GM19372 (cell line): Measurements from ENCODE around the gene VTA1.
"Not testable (repeated sequence)": the region's sequence is repeated elsewhere in the genome, so short reads cannot be mapped to it uniquely, and the experiment has no call there.

ENCODE experiments used
- ATAC-seq: cut with Tn5 transposase; IDR thresholded peaks from one replicate; pipeline ENCODE4 v1.9.1; 2021; ENCODE audit warnings: mild to moderate bottlenecking, low read depth, moderate library complexity; ENCODE audit not compliant: unreplicated experiment

Gene VTA1

DNA sequence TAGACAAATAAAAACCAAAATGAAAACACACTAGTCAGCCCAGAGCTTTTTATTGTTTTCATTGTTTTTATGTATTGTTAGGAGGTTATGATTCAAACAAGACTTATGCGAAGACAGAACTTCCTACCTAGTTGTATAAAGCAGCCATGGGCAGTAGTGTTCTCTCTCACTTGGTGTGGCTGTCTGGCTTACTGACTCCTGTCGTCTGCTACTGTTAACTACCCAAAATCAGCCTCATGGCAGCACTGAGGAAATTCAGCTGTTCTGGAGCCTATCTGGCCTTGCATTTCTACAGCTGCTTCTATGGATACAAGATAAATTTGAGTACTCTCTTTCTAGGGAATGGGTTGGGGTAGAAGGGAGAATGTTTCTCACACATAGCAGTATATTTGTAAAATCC, 20.4 kb downstream of the VTA1 start:
- ATAC-seq: no peak

DNA sequence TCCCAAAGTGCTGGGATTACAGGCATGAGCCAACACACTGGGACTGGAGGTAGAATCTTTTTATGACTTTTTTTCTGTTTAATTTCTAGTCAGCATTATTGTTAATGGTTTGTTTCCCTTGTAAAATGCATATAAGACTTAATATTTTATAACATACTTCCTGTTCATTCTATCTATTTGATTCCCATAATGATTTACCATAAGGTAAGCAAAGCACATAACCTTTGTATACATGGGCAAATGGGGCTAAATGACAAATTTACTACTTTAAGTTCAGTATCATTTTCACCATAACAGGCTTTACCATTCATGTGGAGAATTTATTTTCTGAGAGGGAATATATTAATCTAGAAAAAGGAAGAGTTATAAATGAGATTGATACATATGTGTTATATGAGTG, 24.3 kb downstream of the VTA1 start:
- no peak for ATAC-seq

DNA sequence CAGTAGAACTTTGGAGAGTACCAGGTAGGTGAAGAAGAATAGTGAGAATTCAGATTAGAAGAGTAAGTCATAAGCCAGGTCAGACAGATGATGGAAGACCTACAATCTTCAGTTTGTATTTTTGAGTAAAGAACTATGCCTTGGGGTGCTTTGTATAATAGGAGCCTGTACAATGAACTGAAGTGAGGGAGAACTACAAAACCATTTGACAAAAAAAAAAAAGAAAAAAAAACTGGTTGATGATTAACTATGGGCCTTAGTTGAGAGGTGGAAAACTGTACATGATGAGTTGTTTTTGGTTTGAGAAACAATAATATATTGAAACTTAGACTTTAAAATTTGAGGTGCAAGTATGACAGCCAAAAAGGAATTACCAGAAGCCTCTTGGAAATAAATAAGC, 25.7 kb downstream of the VTA1 start:
- ATAC-seq: no peak

DNA sequence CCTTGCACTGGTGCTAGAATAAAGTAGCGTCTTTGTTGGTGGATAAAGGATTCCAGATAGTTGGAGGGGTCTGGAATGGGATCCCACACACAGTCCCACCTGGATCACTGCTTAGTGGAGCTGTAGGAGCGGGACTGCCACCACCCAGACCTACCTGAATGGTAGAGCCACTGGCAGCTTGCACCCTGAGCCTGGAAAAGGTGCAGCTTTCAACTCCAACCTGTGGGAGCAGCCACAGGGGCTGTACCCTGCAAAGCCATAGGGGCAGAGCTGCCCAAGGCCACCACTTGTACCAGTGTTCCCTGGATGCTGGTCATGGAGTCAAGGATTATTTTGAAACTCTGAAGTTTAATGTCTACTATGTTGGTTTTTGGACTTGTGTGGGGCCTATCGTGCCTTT, 26.9 kb downstream of the VTA1 start:
- no peak for ATAC-seq

GRCh38 chr6:142174703-142175102, 27.6 kb downstream of the VTA1 start:
- no peak for ATAC-seq

GRCh38 chr6:142178129-142178528, 31.1 kb downstream of the VTA1 start:
- ATAC-seq: no peak

DNA sequence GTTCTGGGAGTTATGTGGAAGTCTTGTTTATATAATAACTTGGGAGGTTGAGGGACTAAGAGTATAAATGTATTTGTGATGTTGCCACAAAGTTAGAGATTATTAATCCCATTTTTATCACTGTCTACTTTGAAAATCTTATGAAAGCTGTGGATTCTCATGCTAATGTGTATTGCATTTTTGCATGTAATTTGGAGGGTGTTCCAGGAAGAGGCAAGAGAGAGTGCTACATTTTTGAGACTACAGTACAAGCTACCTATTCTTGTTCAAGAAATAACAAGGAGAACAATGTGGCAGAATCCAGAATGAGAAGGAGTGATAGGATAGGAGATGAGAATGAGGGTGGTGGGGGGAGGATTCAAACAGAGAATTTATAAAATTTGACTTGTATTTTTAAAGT, 34.9 kb downstream of the VTA1 start:
- ATAC-seq: no peak

GRCh38 chr6:142183351-142183750, 36.3 kb downstream of the VTA1 start:
- no peak for ATAC-seq

DNA sequence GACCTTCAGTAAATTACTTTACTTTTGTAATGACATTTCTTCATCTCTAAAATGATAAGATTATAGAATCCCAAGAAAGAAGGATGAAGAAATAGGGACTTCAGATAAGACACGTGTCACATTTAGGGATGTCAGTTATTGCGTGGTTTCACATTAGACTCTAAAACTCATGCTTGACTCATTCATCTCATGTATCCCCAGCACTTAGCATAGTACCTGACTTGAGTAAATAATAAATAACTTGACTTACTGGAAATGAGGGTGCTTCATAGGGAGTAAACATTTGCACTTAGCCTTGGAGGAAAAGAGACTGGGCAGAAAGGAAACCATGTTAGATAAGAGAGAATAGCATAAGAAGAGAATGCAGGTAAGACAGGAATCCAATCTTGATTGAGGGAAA, 37.2 kb downstream of the VTA1 start:
- ATAC-seq: no peak

GRCh38 chr6:142185641-142186040, 38.6 kb downstream of the VTA1 start:
- ATAC-seq: no peak

DNA sequence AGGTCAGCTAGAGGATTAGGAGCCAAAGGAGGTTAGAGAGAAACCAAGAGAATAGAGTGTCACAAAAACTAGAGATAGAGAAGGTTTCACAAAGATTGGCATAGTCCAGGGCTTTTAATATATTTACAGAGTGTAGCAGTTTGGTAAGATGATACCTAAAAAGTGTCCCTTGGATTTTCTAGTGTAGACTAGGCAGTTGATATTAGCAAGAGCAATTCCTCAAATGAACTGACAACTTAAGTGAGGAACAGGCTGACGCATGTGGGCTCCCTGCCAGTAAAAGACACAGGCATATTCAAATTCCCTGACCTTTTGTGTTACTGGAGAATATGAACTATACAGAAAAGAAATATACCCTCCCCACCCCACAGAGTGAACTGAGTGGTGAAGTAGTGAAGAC, 40.1 kb downstream of the VTA1 start:
- no peak for ATAC-seq

DNA sequence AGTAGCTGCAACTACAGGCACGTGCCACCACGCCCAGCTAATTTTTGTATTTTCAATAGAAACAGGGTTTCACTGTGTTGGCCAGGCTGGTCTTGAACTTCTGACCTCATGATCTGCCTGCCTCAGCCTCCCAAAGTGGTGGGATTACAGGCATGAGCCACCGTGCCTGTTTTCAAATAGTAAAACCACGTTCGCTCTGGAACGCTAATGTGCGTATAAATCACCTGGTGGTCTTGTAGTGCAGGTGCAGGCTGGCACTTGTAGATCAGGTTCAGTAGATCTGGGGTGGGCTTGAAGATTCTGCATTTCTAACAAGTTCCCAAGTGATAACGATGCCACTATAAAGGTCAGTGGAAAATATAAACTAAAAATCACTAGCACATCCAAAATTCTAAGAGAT, 41.3 kb downstream of the VTA1 start:
- ATAC-seq: not testable (repeated sequence)

DNA sequence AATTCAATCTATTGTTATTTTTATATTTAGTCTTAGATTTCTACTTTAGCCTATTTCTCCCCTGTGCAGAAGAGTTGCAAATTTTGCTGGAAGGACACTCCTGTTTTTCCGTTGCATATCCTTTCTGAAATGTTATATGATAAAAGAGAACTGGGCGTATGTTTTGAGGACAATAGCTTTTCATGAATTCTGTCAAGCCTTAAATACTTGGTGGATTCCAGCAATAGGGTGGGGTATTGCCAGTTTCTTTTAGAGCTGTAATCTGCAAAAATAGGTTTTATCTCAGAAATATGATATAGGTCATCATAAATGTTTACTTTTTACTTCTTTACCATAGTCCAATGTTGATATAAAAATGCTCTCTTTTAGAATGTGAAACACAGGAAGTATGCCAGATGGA, 42.0 kb downstream of the VTA1 start:
- ATAC-seq: no peak

DNA sequence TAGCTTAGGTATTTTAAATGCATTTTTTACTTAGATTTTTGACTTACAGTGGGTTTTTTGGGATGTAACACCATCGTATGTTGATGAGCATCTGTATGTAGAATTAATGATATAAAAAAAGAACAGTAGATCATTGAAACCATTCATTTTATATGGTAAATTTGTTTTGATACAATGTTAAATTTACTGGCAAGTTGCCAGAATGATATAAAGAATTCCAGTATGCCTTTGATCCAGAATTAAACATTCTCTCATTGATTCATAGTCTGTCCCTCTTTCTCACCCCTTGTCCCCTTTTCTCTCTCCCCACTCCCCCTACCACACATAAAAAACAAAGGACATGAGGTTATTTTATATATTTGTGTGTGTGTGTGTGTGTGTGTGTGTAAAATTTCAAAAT, 45.3 kb downstream of the VTA1 start:
- ATAC-seq: no peak

GRCh38 chr6:142193621-142194020, 46.6 kb downstream of the VTA1 start:
- ATAC-seq: no peak

GRCh38 chr6:142195862-142196541, 48.9 kb downstream of the VTA1 start:
- ATAC-seq: no peak

- ATAC-seq: no peak
These were observed 54.0 kb downstream of the VTA1 start for GRCh38 chr6:142200846-142201628.

DNA sequence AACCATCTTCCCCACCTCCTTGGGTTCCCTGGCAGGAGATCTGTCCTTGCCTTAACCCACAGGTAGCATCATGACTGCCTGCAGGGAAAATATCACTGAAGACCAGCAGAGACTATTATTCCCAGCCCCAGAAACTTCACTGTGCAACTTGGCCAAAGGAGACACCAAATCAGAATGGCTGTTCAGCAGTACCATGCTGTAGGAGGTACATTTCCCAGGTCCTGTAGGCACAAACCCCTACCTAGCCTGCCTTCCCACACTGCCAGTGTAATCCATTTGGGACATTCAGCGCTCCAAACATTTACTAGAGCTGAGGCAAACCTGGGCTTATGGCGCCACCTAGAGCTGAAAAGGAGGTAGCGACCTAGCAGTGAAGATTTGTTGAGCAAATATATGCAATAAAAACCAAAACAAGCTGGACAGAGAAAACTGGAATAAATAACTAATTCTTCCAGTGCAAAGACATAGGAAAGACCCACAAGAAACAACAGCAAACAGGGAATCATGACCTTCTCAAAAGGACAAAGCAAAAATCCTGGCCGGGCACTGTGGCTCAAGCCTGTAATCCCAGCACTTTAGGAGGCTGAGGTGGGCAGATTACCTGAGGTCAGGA, 60.3 kb downstream of the VTA1 start:
- ATAC-seq: peak; percentile 78

DNA sequence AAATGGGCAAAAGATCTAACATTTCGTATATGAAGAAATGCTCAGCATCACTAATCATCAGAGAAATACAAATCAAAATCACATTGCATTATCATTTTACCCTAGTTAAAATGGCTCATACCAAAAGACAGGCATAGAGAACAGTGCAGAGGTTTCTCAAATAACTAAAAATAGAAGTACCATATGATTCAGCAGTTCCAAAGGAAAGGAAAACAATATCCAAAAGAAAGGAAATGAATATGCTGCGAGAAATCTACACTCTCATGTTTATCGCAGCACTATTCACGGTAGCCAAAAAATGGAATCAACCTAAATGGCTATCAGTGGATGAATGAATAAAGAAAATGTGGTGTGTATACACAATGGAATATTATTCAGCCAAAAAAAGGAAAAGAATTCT, 63.5 kb downstream of the VTA1 start:
- no peak for ATAC-seq

DNA sequence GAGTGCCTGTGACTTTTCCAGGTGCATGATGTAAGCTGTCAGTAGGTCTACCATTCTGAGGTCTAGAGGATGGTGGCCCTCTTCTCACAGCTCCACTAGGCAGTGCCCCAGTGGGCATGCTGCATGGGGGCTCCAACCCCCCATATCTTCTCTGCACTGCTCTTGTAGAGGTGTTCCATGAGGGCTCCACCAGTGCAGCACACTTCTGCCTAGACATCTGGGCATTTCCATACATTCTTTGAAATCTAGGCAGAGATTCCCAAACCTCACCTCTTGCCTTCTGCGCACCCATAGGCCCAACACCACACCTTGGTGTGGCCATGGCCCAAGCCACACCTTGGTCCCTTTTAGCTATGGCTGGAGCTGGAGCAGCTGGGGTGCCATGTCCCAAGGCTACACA, 66.3 kb downstream of the VTA1 start:
- ATAC-seq: no peak

GRCh38 chr6:142218446-142218845, 71.4 kb downstream of the VTA1 start:
- no peak for ATAC-seq

GRCh38 chr6:142222022-142222421, 75.0 kb downstream of the VTA1 start:
- ATAC-seq: no peak
